ENCODE results near the gene NOL9.
"Not testable (repeated sequence)": the region's sequence is repeated elsewhere in the genome, so short reads cannot be mapped to it uniquely, and the experiment has no call there.

NOL9 gene

DNA sequence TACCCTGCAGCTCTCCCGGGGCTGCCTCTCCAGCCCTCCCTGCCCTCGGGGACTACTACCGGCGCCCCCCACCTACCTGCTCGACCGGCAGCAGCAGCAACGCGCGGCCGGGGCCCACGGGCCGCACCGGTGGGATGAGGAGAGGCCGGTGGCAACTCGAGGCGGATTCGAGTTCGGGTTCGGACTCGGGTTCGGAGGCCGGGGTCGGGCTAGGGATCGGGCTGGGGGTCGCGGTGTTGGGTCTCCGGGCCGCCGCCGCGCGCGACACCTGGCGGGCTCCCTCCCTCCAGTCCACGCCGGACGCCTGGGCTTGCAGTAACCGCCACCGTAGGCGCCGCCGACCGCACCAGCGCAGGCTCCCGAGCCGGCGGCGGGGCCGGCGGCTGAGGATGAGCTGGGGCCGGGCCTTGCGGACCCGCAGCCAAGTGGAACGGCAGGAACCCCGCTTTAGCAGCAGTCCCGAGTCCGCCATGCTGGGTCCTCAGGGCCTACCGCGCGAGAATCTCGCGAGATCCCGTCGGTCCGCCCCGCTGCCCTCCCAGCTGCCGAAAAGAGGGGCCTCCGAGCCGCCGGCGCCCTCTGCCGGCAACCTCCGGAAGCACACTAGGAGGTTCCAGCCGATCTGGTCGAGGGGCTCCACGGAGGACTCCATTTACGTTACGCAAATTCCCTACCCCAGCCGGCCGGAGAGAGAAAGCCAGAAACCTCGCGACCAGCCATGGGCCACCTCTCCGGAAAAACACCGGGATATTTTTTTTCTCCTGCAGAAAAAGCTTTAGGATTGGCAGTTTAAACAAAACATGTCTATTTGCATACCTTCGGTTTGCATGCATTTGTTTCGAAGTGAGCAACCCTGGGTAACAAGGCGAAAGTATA is at the start of gene NOL9:
NOL9 (minus strand) TSS at position 483 of the 876 bp plus-strand sequence; CDS start at position 472, 11 bp downstream.
- DNase-seq, result no peak

GRCh38 chr1:6603238-6603914 is 49.1 kb upstream of the NOL9 start:
- no peak for DNase-seq

- no peak for DNase-seq
Observed at GRCh38 chr1:6602669-6603237, 48.4 kb upstream of the NOL9 start, which contains the start of gene KLHL21. TSS of gene KLHL21 (minus strand) at chr1:6602869. CDS start at chr1:6602817, 52 bp downstream.

- DNase-seq, result no peak
Observed at GRCh38 chr1:6601923-6602668, 47.8 kb upstream of the NOL9 start.

- no peak for DNase-seq
Observed at GRCh38 chr1:6601049-6601922, 47.0 kb upstream of the NOL9 start.

- DNase-seq, result no peak
Observed at GRCh38 chr1:6600410-6601048, 46.2 kb upstream of the NOL9 start.

GRCh38 chr1:6599991-6600390 is 45.7 kb upstream of the NOL9 start:
- DNase-seq, result not testable (repeated sequence)

DNA sequence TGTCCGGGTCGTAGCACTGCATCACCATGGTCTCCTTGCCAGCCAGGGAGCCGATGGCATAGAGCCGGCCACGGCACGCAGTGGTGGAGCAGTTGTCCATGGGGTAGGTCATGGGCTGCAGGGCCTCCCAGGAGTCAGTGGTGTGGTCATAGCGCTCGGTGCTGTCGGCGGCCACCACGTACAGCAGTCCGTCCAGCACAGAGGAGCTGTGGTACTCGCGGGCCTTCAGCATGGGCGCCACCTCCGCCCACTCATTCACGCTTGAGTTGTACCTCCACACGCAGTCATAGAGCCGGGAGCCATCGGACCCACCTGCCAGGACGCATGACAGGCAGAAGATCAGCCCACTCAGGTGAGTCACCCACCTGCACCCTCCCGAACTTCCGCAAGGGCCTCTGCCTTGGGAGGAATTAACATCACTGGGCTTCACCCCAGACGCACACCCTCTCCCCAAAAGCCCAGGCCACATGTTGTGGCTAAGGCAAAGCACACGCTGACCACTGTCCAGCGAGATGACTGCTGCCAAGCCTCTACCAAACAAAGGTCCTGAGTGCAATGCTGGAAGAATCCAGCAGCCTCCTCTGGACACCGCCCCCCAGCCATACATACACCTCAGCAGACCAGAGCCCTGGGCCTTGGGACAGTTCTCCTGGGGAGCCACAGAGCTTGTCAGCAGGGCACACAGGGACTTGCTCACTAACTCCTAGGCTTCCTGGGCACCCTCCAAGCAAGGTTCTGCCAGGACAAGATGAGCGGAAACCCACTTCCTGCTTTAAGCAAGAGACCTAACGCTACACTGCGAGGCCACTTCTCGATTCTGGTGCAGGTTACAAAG is 45.0 kb upstream of the NOL9 start:
- no peak for DNase-seq

- DNase-seq, result no peak
Observed at GRCh38 chr1:6597777-6598131, 43.4 kb upstream of the NOL9 start.

- no peak for DNase-seq
Observed at GRCh38 chr1:6596886-6597776, 42.8 kb upstream of the NOL9 start.

DNA sequence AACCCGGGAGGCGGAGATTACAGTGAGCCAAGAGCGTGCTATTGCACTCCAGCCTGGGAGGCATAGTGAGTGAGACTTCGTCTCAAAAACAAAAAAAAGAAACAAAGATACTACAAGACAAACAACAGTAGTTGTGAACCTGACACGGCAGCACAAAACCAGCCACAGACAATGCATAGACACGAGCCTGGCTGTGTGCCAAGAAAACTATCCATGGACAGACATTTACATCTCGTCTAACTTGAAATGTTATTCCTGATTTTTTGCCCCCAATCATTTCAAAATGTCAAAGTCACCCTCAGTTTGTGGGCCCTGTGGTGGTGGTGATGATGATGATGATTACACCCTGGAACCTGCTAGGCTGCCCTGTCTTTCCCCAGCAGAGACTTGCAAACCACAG is 42.0 kb upstream of the NOL9 start:
- no peak for DNase-seq

- DNase-seq, result no peak
Observed at GRCh38 chr1:6594977-6595740, 40.8 kb upstream of the NOL9 start.

- no peak for DNase-seq
Observed at GRCh38 chr1:6593810-6594209, 39.5 kb upstream of the NOL9 start.

- no peak for DNase-seq
Observed at GRCh38 chr1:6592865-6593593, 38.7 kb upstream of the NOL9 start.

- DNase-seq, result no peak
Observed at GRCh38 chr1:6592441-6592840, 38.1 kb upstream of the NOL9 start.

DNA sequence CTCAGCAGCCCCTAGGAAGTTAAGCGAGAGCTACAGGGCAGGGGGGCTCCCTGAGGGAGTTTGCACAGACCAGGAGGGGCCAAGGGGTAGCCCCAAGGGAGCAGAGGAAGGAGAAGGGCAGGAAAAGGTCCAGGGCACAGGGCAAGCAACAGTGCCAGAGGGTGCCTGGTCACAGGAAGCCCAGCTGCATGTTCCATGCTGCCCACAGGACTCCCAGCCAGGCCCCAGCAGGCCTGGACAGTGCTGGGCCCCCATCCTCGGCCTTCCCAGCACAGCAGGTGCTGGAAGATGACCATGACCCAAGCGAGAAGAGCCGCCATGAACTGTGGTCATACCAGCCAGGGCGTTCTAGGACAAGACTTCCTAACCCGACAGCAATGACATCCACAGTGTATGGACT is 37.3 kb upstream of the NOL9 start:
- no peak for DNase-seq

DNA sequence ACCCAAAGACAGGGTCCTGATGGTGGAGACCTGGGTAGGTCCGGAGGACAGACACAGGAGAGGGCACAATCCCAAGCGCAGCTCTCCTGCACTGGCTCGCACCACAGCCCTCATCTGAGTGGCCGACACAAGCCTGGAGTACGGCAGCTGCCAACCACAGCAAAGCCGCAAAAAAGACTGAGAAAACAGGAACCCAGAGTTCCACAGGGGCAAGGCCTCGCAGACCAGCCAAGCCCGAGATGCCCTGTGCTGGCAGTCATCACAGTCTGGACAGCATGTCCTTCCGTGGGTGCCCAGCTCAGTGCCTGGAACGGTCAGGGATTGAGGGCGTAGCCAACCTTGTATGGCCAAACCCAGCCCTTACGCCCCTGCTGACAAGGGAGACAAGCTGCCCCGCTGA is 36.9 kb upstream of the NOL9 start:
- no peak for DNase-seq

DNA sequence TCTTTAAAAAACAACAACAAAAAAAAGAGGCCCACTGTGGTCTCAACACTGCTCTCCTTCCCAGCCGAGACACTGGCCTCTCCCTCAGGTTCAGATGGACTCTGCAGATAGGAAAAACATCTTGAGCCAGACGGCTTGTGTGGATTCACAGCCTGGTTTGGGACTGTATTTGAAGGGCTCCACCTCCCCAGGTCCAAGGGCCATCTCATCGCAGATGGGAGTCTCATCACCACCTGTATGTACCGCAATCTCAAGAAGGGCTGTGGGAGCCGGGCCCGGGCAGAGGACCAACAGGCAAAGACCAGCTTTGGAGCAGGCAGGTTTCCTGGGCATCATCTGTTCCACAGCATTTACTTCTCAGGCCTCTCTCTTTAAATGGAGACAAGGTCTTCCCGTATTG is 35.7 kb upstream of the NOL9 start:
- DNase-seq, result no peak

Data from NCI-H187 treated with DMSO at 0.1 percent for 48 hours (cell line).